ENCODE measurements around the gene CASS4.

DNA sequence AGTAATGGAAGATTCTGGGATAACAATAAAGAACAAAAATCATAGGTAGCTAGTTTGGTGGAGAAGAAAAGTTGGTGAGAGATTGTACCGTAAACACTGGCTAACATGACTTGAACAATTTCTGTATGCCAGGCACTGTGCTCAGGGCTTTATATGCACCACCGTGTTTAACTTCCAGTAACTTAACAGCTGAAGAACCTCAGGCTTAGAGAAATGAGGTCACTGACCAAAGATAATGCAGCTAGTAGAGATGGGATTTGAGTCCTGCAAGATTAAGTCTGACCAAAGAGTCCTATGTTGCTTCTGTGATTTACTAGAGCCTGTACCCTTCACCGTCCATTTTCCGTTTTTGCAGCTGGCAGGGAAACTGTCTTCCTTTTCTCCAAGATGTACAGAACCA, 16.9 kb upstream of the CASS4 start:
- TF ChIP-seq, protein P1, sequence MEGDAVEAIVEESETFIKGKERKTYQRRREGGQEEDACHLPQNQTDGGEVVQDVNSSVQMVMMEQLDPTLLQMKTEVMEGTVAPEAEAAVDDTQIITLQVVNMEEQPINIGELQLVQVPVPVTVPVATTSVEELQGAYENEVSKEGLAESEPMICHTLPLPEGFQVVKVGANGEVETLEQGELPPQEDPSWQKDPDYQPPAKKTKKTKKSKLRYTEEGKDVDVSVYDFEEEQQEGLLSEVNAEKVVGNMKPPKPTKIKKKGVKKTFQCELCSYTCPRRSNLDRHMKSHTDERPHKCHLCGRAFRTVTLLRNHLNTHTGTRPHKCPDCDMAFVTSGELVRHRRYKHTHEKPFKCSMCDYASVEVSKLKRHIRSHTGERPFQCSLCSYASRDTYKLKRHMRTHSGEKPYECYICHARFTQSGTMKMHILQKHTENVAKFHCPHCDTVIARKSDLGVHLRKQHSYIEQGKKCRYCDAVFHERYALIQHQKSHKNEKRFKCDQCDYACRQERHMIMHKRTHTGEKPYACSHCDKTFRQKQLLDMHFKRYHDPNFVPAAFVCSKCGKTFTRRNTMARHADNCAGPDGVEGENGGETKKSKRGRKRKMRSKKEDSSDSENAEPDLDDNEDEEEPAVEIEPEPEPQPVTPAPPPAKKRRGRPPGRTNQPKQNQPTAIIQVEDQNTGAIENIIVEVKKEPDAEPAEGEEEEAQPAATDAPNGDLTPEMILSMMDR (IDR thresholded peaks at IDR 0.05) = no peak
- TF ChIP-seq EP300 (IDR thresholded peaks at IDR 0.05) (no peak), POLR2A (IDR thresholded peaks at IDR 0.05) (no peak)

Data from ovary (tissue), 3 donors.